Sigmoid colon (tissue), 7 donors: ENCODE data around the gene LHPP. TPM values are rescaled to one million over a fixed set of nuclear protein-coding genes. Genes with fewer than 3 reads are reported as not detected.

Source experiments
- DNase-seq: peaks from one replicate; pipeline ENCODE4 v3.0.0-alpha.2; 2019
- H3K27ac ChIP-seq, 4 donors: fragments of 200-600 bp; sonication (generic); one replicate each; pipeline ENCODE4 v1.5.1; 2016 to 2019; ENCODE audit warnings: mild to moderate bottlenecking in 1 of 4
- H3K27me3 ChIP-seq, 3 donors: fragments of 200-600 bp; sonication (generic); one replicate each; pipeline ENCODE4 v1.5.1; 2019; ENCODE audit warnings: mild to moderate bottlenecking in 1 of 3
- H3K36me3 ChIP-seq, 4 donors: fragments of 200-600 bp; sonication (generic); one replicate each; pipeline ENCODE4 v1.5.1; 2016 to 2019
- H3K4me1 ChIP-seq, 4 donors: fragments of 200-600 bp; sonication (generic); one replicate each; pipeline ENCODE4 v1.5.1; 2017 to 2019
- H3K4me3 ChIP-seq, 4 donors: fragments of 200-600 bp; sonication (generic); one replicate each; pipeline ENCODE4 v1.5.1; 2017 to 2019; ENCODE audit warnings: mild to moderate bottlenecking in 2 of 4, moderate library complexity in 1 of 4
- H3K9me3 ChIP-seq, 4 donors: fragments of 200-600 bp in 3 of 4; sonication (generic) in 3 of 4; one replicate each; pipeline versions ENCODE4 v1.5.1 to v1.6.1; 2013 to 2019
- EP300 ChIP-seq, 4 donors: sonication (generic); formaldehyde crosslinking; IDR thresholded peaks; one replicate each; pipeline ENCODE4 v1.6.1; 2017; ENCODE audit warnings: antibody characterized with exemption in 4 of 4
- POLR2A ChIP-seq, 2 donors: fragments of 450-650 bp; IDR thresholded peaks; one replicate each; pipeline ENCODE4 v1.6.1; 2016; ENCODE audit warnings: antibody characterized with exemption in 2 of 2, mild to moderate bottlenecking in 2 of 2, moderate library complexity in 2 of 2
- POLR2AphosphoS5 ChIP-seq, 4 donors: sonication (generic); formaldehyde crosslinking; IDR thresholded peaks; one replicate each; pipeline ENCODE4 v1.6.1; 2017; ENCODE audit warnings: antibody characterized with exemption in 4 of 4
- WGBS, 2 donors: extraction: QIAGEN DNeasy Blood & Tissue Kit; methylation state at CpG; one replicate each; pipeline ENCODE4 v1.1.7; 2013; 5-methylcytosine and 5-hydroxymethylcytosine counted together
- intact Hi-C: fragments of 100-400 bp; cut with DNase I; formaldehyde crosslinking; loops from one replicate; pipeline ENCODE4 v1.15.1; 2023
- polyA plus RNA-seq, 3 donors: library from polyadenylated mRNA; stranded (reverse); fragments of 200-250 nt; gene quantifications; one replicate each; pipeline ENCODE4 v1.2.3, GENCODE V29; 2013
- total RNA-seq, 4 donors: library from RNA; depleted of rRNA; stranded (reverse); fragments of >200 nt; gene quantifications; one replicate each; pipeline ENCODE4 v1.1.0, GENCODE V29; 2016
- TF ChIP-seq, protein P1 (sequence below), 4 experiments: fragments of 450-650 bp in 3 of 4; fragments of 200-600 bp in 1 of 4; IDR thresholded peaks; one replicate each; pipeline ENCODE4 v1.5.1; 2016 to 2019; ENCODE audit warnings: antibody characterized with exemption in 4 of 4, mild to moderate bottlenecking in 3 of 4, moderate library complexity in 2 of 4
- donor health status: healthy with polysubstance abuse.
- donor health status: Bipolar disorder and iron deficiency.
- donor health status: healthy.

LHPP gene
- total and polyA plus RNA-seq, 7 donors: 17.1 to 35.7 (median 20.6) TPM

DNA sequence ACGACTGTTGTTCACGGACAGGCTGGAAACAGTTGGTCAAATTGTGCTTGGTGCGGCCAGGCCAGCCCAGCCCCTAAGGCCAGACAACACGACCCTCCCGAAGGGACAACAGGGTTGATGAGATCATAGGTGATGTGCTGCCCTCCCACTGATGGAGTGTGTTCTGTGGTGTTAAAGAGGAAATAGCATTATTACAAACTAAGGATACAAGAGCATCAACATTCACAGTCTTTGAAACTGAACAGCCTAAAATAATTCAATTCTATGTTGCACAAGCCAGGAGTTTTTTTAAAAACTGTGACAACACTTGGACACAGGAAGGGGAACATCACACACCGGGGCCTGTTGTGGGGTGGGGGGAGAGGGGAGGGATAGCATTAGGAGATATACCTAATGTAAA, 194.9 kb downstream of the LHPP start:
- H3K36me3 ChIP-seq: peaks cover 0 to 6% (median 0%) of the 10 kb centered on the region in 4 donors
- WGBS, 2 donors: 93% methylated on average over 6 of the region's 6 CpGs
- no peaks in the 10 kb centered on the region for H3K9me3 ChIP-seq
- no peak overlapping the region for H3K27ac ChIP-seq
- H3K27me3 ChIP-seq: no peaks in the 10 kb centered on the region
- TF ChIP-seq, protein P1, sequence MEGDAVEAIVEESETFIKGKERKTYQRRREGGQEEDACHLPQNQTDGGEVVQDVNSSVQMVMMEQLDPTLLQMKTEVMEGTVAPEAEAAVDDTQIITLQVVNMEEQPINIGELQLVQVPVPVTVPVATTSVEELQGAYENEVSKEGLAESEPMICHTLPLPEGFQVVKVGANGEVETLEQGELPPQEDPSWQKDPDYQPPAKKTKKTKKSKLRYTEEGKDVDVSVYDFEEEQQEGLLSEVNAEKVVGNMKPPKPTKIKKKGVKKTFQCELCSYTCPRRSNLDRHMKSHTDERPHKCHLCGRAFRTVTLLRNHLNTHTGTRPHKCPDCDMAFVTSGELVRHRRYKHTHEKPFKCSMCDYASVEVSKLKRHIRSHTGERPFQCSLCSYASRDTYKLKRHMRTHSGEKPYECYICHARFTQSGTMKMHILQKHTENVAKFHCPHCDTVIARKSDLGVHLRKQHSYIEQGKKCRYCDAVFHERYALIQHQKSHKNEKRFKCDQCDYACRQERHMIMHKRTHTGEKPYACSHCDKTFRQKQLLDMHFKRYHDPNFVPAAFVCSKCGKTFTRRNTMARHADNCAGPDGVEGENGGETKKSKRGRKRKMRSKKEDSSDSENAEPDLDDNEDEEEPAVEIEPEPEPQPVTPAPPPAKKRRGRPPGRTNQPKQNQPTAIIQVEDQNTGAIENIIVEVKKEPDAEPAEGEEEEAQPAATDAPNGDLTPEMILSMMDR (IDR thresholded peaks at IDR 0.05): no peak
- no peak for TF ChIP-seq POLR2A (IDR thresholded peaks at IDR 0.05)
- no peak for TF ChIP-seq POLR2AphosphoS5 (IDR thresholded peaks at IDR 0.05)
- no peak for TF ChIP-seq EP300 (IDR thresholded peaks at IDR 0.05)
- peaks cover 0 to 21% (median 13%) of the 10 kb centered on the region in 4 donors for H3K4me1 ChIP-seq
- H3K4me3 ChIP-seq: no peak overlapping the region
- no peak for DNase-seq
- intact Hi-C loops: no loop called here

- H3K4me3 ChIP-seq: no peak overlapping the region
- peak overlapping the region in 1 of 4 donors; percentile 28 for H3K27ac ChIP-seq
- 67 to 73% methylated on average over 9 of the region's 9 CpGs for WGBS, 2 donors
- no peak for DNase-seq
- H3K36me3 ChIP-seq: peaks cover 0 to 6% (median 0%) of the 10 kb centered on the region in 4 donors
- no peaks in the 10 kb centered on the region for H3K9me3 ChIP-seq
- intact Hi-C loops: no loop called here
- TF ChIP-seq POLR2A (IDR thresholded peaks at IDR 0.05) (no peak), POLR2AphosphoS5 (IDR thresholded peaks at IDR 0.05) (no peak), EP300 (IDR thresholded peaks at IDR 0.05) (no peak)
- TF ChIP-seq, protein P1 (IDR thresholded peaks at IDR 0.05): no peak
- H3K4me1 ChIP-seq: peaks cover 0 to 21% (median 12%) of the 10 kb centered on the region in 4 donors
- H3K27me3 ChIP-seq: no peaks in the 10 kb centered on the region
These were observed 196.2 kb downstream of the LHPP start for GRCh38 chr10:124657806-124658205.

DNA sequence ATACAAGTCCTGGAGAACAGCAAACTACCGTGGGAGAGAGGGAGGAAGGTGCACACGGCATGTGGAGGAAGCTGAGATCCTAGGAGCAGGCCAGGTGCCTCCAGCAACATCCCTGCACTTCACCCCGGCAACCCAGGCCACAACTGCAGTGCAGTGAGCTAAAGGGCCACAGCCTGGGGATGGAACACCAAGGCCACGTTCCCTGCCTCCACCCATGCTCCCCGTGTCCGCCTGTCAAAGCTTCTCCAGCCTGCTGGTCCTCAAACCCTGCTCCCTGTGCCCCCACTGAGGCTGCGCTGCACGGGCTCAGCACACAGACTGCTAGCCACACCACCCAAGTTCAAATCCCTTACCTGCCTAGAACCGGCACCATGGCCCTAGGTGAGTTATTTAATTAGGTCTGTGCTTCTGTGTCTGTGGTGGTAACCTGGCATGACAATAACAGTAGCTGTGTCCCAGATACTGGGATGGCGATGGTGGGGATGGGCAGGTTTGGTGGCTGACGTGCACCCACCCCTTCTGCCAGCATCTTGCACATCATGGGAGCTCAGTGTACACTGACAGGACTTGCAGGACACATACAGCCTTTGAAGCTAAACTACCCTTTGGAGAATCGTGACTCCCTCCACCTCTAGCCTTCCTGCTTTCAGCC, 197.1 kb downstream of the LHPP start:
- 95 to 97% methylated on average over 12 of the region's 12 CpGs for WGBS, 2 donors
- Histone ChIP-seq H3K27me3 (no peaks in the 10 kb centered on the region), H3K27ac (no peak overlapping the region), H3K36me3 (peaks cover 0 to 11% (median 2%) of the 10 kb centered on the region in 4 donors), H3K4me1 (peaks cover 0 to 25% (median 13%) of the 10 kb centered on the region in 4 donors), H3K9me3 (no peaks in the 10 kb centered on the region), H3K4me3 (no peak overlapping the region)
- DNase-seq: no peak
- intact Hi-C loops: no loop called here
- no peak for TF ChIP-seq POLR2AphosphoS5 (IDR thresholded peaks at IDR 0.05)
- no peak for TF ChIP-seq EP300 (IDR thresholded peaks at IDR 0.05)
- TF ChIP-seq, protein P1 (IDR thresholded peaks at IDR 0.05): no peak
- TF ChIP-seq POLR2A (IDR thresholded peaks at IDR 0.05): no peak

GRCh38 chr10:124659380-124659779, 197.8 kb downstream of the LHPP start:
- H3K9me3 ChIP-seq: no peaks in the 10 kb centered on the region
- TF ChIP-seq EP300 (IDR thresholded peaks at IDR 0.05) (no peak), POLR2AphosphoS5 (IDR thresholded peaks at IDR 0.05) (no peak), POLR2A (IDR thresholded peaks at IDR 0.05) (no peak)
- peaks cover 0 to 14% (median 2%) of the 10 kb centered on the region in 4 donors for H3K36me3 ChIP-seq
- 64 to 67% methylated on average over 2 of the region's 2 CpGs for WGBS, 2 donors
- peaks cover 0 to 22% (median 10%) of the 10 kb centered on the region in 4 donors for H3K4me1 ChIP-seq
- no peak overlapping the region for H3K4me3 ChIP-seq
- no peak for DNase-seq
- H3K27ac ChIP-seq: no peak overlapping the region
- intact Hi-C loops: no loop called here
- no peaks in the 10 kb centered on the region for H3K27me3 ChIP-seq

DNA sequence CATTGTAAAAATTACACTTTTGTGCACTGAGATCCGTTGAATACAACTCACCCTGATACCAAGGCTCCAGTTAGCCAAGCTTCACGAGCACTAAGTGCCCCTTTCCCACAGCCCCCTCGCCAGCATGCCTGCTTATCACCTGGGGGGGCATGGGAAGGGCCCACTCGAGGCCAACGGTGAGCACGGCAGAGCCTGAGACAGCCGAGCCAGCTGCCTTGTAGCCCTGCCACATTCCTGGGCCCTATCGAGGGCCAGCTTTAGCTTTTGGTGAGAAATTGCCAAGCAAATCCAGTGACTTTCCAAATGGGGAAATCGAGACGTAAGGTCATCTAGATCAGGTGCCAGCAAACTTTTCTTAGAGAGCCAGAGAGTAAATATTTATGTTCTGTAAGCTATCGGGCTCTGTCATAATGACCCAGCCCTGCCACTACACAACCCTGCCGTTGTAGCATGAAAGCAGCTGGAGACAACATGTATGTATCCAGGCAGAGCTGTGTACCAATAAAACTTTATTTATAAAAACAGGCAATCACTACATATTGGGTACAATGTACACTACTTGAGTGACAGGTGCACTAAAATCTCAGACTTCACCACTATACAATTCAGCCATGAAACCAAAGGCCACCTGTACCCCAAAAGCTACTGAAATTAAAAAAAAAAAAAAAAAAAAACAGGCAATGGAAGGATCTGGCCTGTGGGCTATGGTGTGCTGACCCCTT, 198.9 kb downstream of the LHPP start:
- TF ChIP-seq POLR2AphosphoS5 (IDR thresholded peaks at IDR 0.05) (no peak), POLR2A (IDR thresholded peaks at IDR 0.05) (no peak), EP300 (IDR thresholded peaks at IDR 0.05) (no peak)
- TF ChIP-seq, protein P1 (IDR thresholded peaks at IDR 0.05): no peak
- 78 to 88% methylated on average over 12 of the region's 12 CpGs for WGBS, 2 donors

More for the DNA sequence above, 198.9 kb downstream of the LHPP start:
- no peaks in the 10 kb centered on the region for H3K27me3 ChIP-seq
- peaks cover 0 to 15% (median 2%) of the 10 kb centered on the region in 4 donors for H3K36me3 ChIP-seq
- no peak for DNase-seq
- intact Hi-C loops: no loop called here
- no peak overlapping the region for H3K27ac ChIP-seq
- H3K9me3 ChIP-seq: no peaks in the 10 kb centered on the region
- peaks cover 0 to 14% (median 6%) of the 10 kb centered on the region in 4 donors for H3K4me1 ChIP-seq
- no peak overlapping the region for H3K4me3 ChIP-seq
